ENCODE measurements around the gene INPP4B. TPM values are rescaled to one million over a fixed set of nuclear protein-coding genes. Genes with fewer than 3 reads are reported as not detected.

The INPP4B gene
- total RNA-seq, 1 experiment from 2014 or later = 0.07 TPM

- peaks cover 13 to 18% of the 10 kb centered on the region in 2 experiments for H3K9me3 Mint-ChIP-seq
- no peaks in the 10 kb centered on the region for H3K4me1 Mint-ChIP-seq
- Histone ChIP-seq H3K23me2 (ENCODE audit: insufficient read length, low read depth, low read length, poor library complexity, severe bottlenecking) (no peaks in the 10 kb centered on the region), H2BK5ac (ENCODE audit: insufficient read length, low read length) (no peak overlapping the region), H3K4ac (ENCODE audit: low read depth, low read length) (no peak overlapping the region), H2BK15ac (ENCODE audit: low read depth, low read length) (no peak overlapping the region), H3K4me1 (ENCODE audit: insufficient read depth, low read length) (no peaks in the 10 kb centered on the region), H3K4me2 (ENCODE audit: insufficient read depth, insufficient read length, low read length) (no peak overlapping the region), H4K8ac (replicated peaks; ENCODE audit: insufficient read length, low read depth, low read length) (no peak overlapping the region), H4K20me1 (ENCODE audit: control insufficient read depth, insufficient read depth, insufficient read length) (no peaks in the 10 kb centered on the region), H4K91ac (ENCODE audit: insufficient read length, low read depth, low read length) (no peak overlapping the region), H3K27ac (ENCODE audit: insufficient read length, low read depth, low read length) (no peak overlapping the region), H4K5ac (ENCODE audit: insufficient read length, low read depth, low read length) (no peak overlapping the region), H3K56ac (ENCODE audit: insufficient read length, low read depth, low read length) (no peak overlapping the region), H3K18ac (ENCODE audit: insufficient read length, low read depth, low read length) (no peak overlapping the region), H2BK120ac (ENCODE audit: low read depth, low read length, poor library complexity, severe bottlenecking) (no peak overlapping the region), H2AK5ac (ENCODE audit: insufficient read length, low read length) (no peak overlapping the region), H2BK12ac (ENCODE audit: insufficient read length, low read depth, low read length) (no peak overlapping the region), H2AFZ (ENCODE audit: low read length) (no peak overlapping the region), H3K14ac (ENCODE audit: insufficient read depth, low read length) (no peak overlapping the region), H2BK20ac (ENCODE audit: low read depth, low read length, poor library complexity, severe bottlenecking) (no peak overlapping the region), H3K9ac (ENCODE audit: extremely low read depth, insufficient read length, low read length) (no peak overlapping the region), H3K27me3 (ENCODE audit: insufficient read depth, low read length) (no peaks in the 10 kb centered on the region), H3K23ac (ENCODE audit: insufficient read length, low read depth, low read length) (no peak overlapping the region), H3T11ph (ENCODE audit: low read length) (no peak overlapping the region), H3K79me1 (ENCODE audit: insufficient read depth, low read depth, low read length, poor library complexity, severe bottlenecking) (no peaks in the 10 kb centered on the region), H3K79me2 (ENCODE audit: insufficient read depth, low read length) (no peaks in the 10 kb centered on the region), H3K9me3 (ENCODE audit: control insufficient read depth, low read depth, low read length) (no peaks in the 10 kb centered on the region)
- DNase-seq = no peak
- no peak overlapping the region for H3K27ac Mint-ChIP-seq
- H3K36me3 Mint-ChIP-seq (ENCODE audit: insufficient read depth in 1 of 3, low read depth in 3 of 3) = peaks cover 0 to 11% (median 0%) of the 10 kb centered on the region in 3 experiments; a peak in 1 of 7 replicates
- H3K27me3 Mint-ChIP-seq (ENCODE audit: low read depth) = no peaks in the 10 kb centered on the region
- H3K4me3 Mint-ChIP-seq = no peak overlapping the region
- WGBS (ENCODE audit: extremely low coverage, insufficient read length, low lambda C conversion rate) = no CpG with 5 or more reads among the region's 1 CpG
- TF ChIP-seq, protein P1, sequence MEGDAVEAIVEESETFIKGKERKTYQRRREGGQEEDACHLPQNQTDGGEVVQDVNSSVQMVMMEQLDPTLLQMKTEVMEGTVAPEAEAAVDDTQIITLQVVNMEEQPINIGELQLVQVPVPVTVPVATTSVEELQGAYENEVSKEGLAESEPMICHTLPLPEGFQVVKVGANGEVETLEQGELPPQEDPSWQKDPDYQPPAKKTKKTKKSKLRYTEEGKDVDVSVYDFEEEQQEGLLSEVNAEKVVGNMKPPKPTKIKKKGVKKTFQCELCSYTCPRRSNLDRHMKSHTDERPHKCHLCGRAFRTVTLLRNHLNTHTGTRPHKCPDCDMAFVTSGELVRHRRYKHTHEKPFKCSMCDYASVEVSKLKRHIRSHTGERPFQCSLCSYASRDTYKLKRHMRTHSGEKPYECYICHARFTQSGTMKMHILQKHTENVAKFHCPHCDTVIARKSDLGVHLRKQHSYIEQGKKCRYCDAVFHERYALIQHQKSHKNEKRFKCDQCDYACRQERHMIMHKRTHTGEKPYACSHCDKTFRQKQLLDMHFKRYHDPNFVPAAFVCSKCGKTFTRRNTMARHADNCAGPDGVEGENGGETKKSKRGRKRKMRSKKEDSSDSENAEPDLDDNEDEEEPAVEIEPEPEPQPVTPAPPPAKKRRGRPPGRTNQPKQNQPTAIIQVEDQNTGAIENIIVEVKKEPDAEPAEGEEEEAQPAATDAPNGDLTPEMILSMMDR (conservative IDR thresholded peaks at IDR 0.05) = no peak
Measured at GRCh38 chr4:142600952-142601351, 245.1 kb downstream of the INPP4B start.

All from H9 (cell line).